Middle frontal gyrus (tissue), 1 donor: ENCODE data around the gene SENP6.
"Not testable (repeated sequence)": the region's sequence is repeated elsewhere in the genome, so short reads cannot be mapped to it uniquely, and the experiment has no call there.

Source experiments
- DNase-seq: peaks from one replicate; pipeline ENCODE4 v3.0.0-alpha.2; 2015; ENCODE audit warnings: low spot score; ENCODE audit errors: extremely low spot score

SENP6 gene

GRCh38 chr6:75656479-75656878 lies 54.8 kb downstream of the SENP6 start:
- no peak for DNase-seq

GRCh38 chr6:75657327-75657726 lies 55.6 kb downstream of the SENP6 start:
- no peak for DNase-seq

GRCh38 chr6:75666592-75666991 lies 64.9 kb downstream of the SENP6 start:
- no peak for DNase-seq

- DNase-seq: no peak
Measured at GRCh38 chr6:75673884-75674283, 72.2 kb downstream of the SENP6 start.

- no peak for DNase-seq
Measured at GRCh38 chr6:75676377-75676776, 74.7 kb downstream of the SENP6 start.

GRCh38 chr6:75682548-75682947 lies 80.9 kb downstream of the SENP6 start:
- not testable (repeated sequence) for DNase-seq

- DNase-seq: not testable (repeated sequence)
Measured at GRCh38 chr6:75683005-75683404, 81.3 kb downstream of the SENP6 start.

- DNase-seq: not testable (repeated sequence)
Measured at GRCh38 chr6:75687535-75687934, 85.9 kb downstream of the SENP6 start.

- DNase-seq: not testable (repeated sequence)
Measured at GRCh38 chr6:75687937-75688336, 86.3 kb downstream of the SENP6 start.

- no peak for DNase-seq
Measured at GRCh38 chr6:75689576-75689975, 87.9 kb downstream of the SENP6 start.

GRCh38 chr6:75691012-75691411 lies 89.3 kb downstream of the SENP6 start:
- no peak for DNase-seq

GRCh38 chr6:75693534-75693933 lies 91.9 kb downstream of the SENP6 start:
- no peak for DNase-seq

- DNase-seq: no peak
Measured at GRCh38 chr6:75694406-75694805, 92.7 kb downstream of the SENP6 start.

GRCh38 chr6:75708334-75708733 lies 106.7 kb downstream of the SENP6 start:
- not testable (repeated sequence) for DNase-seq

- DNase-seq: no peak
Measured at GRCh38 chr6:75711173-75711572, 109.5 kb downstream of the SENP6 start.

GRCh38 chr6:75719133-75719532 lies 117.5 kb downstream of the SENP6 start:
- DNase-seq: no peak

- no peak for DNase-seq
Measured at GRCh38 chr6:75723382-75723781, 121.7 kb downstream of the SENP6 start.

GRCh38 chr6:75727206-75727605 lies 125.5 kb downstream of the SENP6 start:
- DNase-seq: no peak

- DNase-seq: not testable (repeated sequence)
Measured at GRCh38 chr6:75731029-75731428, 129.3 kb downstream of the SENP6 start.

GRCh38 chr6:75735491-75736186 lies 134.0 kb downstream of the SENP6 start:
- DNase-seq: no peak

GRCh38 chr6:75743971-75744370 lies 142.3 kb downstream of the SENP6 start:
- no peak for DNase-seq

GRCh38 chr6:75745404-75745803 lies 143.7 kb downstream of the SENP6 start:
- DNase-seq: no peak

- DNase-seq: no peak
Measured at GRCh38 chr6:75746221-75746620, 144.5 kb downstream of the SENP6 start.
